Measurements from ENCODE around the gene SSC4D.
"Not testable (repeated sequence)": the region's sequence is repeated elsewhere in the genome, so short reads cannot be mapped to it uniquely, and the experiment has no call there.

The SSC4D gene

GRCh38 chr7:76409537-76409936 lies at the start of gene SSC4D:
TSS of gene SSC4D (minus strand) at chr7:76409697. CDS start at chr7:76404439, 5,258 bp downstream.
- DNase-seq (ENCODE audit: low read depth in 2 of 2) = no peak

GRCh38 chr7:76458504-76458903 lies 49.0 kb upstream of the SSC4D start:
- DNase-seq (ENCODE audit: low read depth in 2 of 2) = not testable (repeated sequence)

GRCh38 chr7:76457017-76457416 lies 47.5 kb upstream of the SSC4D start:
- DNase-seq (ENCODE audit: low read depth in 2 of 2) = not testable (repeated sequence)

GRCh38 chr7:76445577-76446008 lies 36.1 kb upstream of the SSC4D start:
- not testable (repeated sequence) for DNase-seq (ENCODE audit: low read depth in 2 of 2)

- DNase-seq (ENCODE audit: low read depth in 2 of 2) = not testable (repeated sequence)
These were observed 34.3 kb upstream of the SSC4D start for GRCh38 chr7:76443846-76444245.

GRCh38 chr7:76442664-76443446 lies 33.4 kb upstream of the SSC4D start:
- DNase-seq (ENCODE audit: low read depth in 2 of 2) = not testable (repeated sequence)

- not testable (repeated sequence) for DNase-seq (ENCODE audit: low read depth in 2 of 2)
These were observed 32.3 kb upstream of the SSC4D start for GRCh38 chr7:76441792-76442191.

GRCh38 chr7:76440404-76440803 lies 30.9 kb upstream of the SSC4D start:
- not testable (repeated sequence) for DNase-seq (ENCODE audit: low read depth in 2 of 2)

- DNase-seq (ENCODE audit: low read depth in 2 of 2) = not testable (repeated sequence)
These were observed 29.8 kb upstream of the SSC4D start for GRCh38 chr7:76439120-76439888.

- peak; percentile 12 to 34 for DNase-seq (ENCODE audit: low read depth in 2 of 2)
These were observed 28.4 kb upstream of the SSC4D start for GRCh38 chr7:76437873-76438272.

- no peak for DNase-seq (ENCODE audit: low read depth in 2 of 2)
These were observed 21.3 kb upstream of the SSC4D start for GRCh38 chr7:76430836-76431235.

- DNase-seq (ENCODE audit: low read depth in 2 of 2) = no peak
These were observed 20.7 kb upstream of the SSC4D start for GRCh38 chr7:76430211-76430610.

GRCh38 chr7:76428868-76429805 lies 19.6 kb upstream of the SSC4D start:
- no peak for DNase-seq (ENCODE audit: low read depth in 2 of 2)

GRCh38 chr7:76428149-76428823 lies 18.8 kb upstream of the SSC4D start:
- no peak for DNase-seq (ENCODE audit: low read depth in 2 of 2)

GRCh38 chr7:76427635-76428034 lies 18.1 kb upstream of the SSC4D start:
- no peak for DNase-seq (ENCODE audit: low read depth in 2 of 2)

- no peak for DNase-seq (ENCODE audit: low read depth in 2 of 2)
These were observed 16.7 kb upstream of the SSC4D start for GRCh38 chr7:76426246-76426645.

- not testable (repeated sequence) for DNase-seq (ENCODE audit: low read depth in 2 of 2)
These were observed 16.1 kb upstream of the SSC4D start for GRCh38 chr7:76425558-76425957.

GRCh38 chr7:76425156-76425555 lies 15.7 kb upstream of the SSC4D start:
- DNase-seq (ENCODE audit: low read depth in 2 of 2) = no peak

GRCh38 chr7:76424413-76425111 lies 15.1 kb upstream of the SSC4D start, which contains the start of gene ZP3:
TSS of gene ZP3 (plus strand) at chr7:76424950. CDS start at chr7:76424965, 15 bp downstream.
- DNase-seq (ENCODE audit: low read depth in 2 of 2) = no peak

GRCh38 chr7:76423666-76424412 lies 14.3 kb upstream of the SSC4D start:
- DNase-seq (ENCODE audit: low read depth in 2 of 2) = no peak

Measured in stimulated activated CD8-positive, alpha-beta memory T cell treated with anti-CD3 and anti-CD28 coated beads, Interleukin-2, amount 100 ng/mL, for 48 hours (primary cell).